Panc1 (cell line): ENCODE measurements around the gene SPTSSA.

Experiments used
- CTCF ChIP-seq: fragments of 450-650 bp; IDR thresholded peaks from 2 replicates; pipeline ENCODE4 v1.5.1; 2017; ENCODE audit warnings: mild to moderate bottlenecking
- POLR2AphosphoS5 ChIP-seq: IDR thresholded peaks from 2 replicates; pipeline ENCODE4 v1.6.1; 2012; ENCODE audit warnings: mild to moderate bottlenecking, low read depth, low read length, moderate library complexity
- REST ChIP-seq, 2 experiments: IDR thresholded peaks; 2 replicates each; pipeline ENCODE4 v1.6.1; 2011 to 2012; ENCODE audit warnings: low read depth in 2 of 2, control low read depth in 1 of 2, low read length in 1 of 2, mild to moderate bottlenecking in 1 of 2, moderate library complexity in 1 of 2; ENCODE audit not compliant: insufficient read depth in 1 of 2

- TF ChIP-seq POLR2AphosphoS5 (no peak), CTCF (no peak), REST (IDR thresholded peaks at IDR 0.05; ENCODE audit: insufficient read depth in 1 of 2, low read depth in 2 of 2, low read length in 1 of 2) (no peak)
Observed at GRCh38 chr14:34426313-34427295, 35.4 kb downstream of the SPTSSA start.
